ENCODE results near the gene CA4.

The CA4 gene

DNA sequence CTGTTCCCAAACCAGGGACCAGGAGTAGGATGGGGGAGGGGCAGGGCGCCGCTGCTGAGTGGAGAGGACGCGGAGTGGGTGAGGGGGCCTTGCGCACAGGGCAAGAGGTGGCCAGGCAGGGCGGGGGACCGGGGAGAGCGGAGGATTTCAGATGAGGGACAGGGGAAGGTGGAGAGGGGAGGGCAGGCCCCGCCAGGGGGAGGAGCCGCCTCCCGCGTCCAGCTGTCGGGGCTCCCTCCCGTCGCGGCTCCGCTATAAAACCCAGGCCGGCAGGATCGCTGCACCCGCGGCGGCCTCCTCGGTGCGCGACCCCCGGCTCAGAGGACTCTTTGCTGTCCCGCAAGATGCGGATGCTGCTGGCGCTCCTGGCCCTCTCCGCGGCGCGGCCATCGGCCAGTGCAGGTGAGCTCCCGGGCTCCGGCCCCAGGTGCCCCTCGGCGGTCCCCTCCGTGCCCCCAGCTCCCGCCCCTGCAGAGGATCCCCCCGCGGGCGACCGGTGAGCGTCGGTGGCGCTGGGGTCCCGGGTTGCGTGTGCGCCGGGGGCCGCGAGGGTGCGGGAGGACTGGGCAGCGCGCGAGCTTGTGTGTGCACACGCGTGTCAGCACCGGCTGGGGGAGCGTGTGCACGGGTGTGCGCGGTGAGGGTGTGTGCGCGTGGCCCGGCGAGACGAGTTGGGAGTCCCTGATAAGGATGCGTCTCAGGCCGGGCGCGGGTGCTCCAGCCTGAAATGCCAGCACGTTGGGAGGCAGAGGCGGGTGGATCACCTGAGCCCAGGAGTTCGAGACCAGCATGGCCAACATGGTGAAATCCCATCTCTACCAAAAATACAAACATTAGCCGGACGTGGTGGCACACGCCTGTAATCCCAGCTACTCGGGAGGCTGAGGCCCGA is at the start of gene CA4:
TSS of gene CA4 (plus strand) at position 283 of the 892 bp plus-strand sequence. CDS start at position 345, 62 bp downstream.
- in situ Hi-C loops (cut with MboI; ENCODE audit: low sequenced_read_pairs) = loop anchor here (25.0 kb wide), 2 partner anchors 262 to 487 kb away; partner anchors contain the start of gene CHCT1

DNA sequence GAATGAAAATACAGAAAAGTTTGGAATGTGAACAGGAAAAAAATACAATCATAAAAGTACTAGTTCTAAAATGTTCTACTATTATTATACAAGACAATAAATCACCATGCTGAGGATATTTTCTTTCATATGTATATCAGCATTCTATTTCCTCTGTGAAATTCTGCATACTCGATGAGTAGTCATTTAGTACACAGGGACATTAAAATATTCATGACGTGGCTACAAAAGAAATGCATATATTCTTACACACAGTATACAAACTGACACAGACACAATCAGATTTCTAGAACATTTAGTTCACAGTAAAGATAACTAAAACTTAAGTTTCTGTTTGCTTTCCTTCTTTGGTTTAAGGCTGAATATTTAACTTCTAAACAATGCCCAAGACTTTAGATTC is 49.2 kb upstream of the CA4 start:
- in situ Hi-C loops (cut with MboI; ENCODE audit: low sequenced_read_pairs) = loop anchor here (25.0 kb wide), 1 partner anchor 188 kb away; no protein-coding TSS in a partner anchor

DNA sequence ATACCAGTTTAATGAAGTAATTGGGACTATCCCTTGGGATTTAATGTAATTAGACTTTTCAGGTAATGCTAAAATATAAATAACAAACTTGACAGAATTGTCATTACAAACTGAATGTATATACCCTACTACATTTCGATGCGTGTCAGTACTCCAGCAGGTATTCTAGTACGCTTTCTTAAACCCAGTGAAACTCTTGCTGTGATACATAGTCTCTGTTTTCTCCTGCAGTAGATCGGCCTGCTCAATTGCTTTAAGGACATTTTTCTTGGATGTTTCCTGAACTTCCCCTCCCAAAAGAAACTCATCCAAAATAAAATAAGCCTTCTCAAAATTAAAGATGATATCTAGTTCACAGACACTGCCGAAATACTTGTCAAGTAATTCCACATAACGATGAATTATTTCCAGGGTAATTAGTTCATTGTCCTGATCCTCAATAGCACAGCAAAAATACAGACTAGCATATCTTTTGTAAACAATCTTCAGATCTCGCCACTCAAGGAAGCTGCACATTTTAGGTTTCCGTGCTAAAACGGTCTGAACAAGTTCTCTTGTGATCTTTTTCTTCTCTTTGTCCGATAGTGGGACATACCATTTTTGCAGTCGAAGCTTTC is 47.6 kb upstream of the CA4 start:
- in situ Hi-C loops (cut with MboI; ENCODE audit: low sequenced_read_pairs) = loop anchor here (25.0 kb wide), 1 partner anchor 190 kb away; no protein-coding TSS in a partner anchor

DNA sequence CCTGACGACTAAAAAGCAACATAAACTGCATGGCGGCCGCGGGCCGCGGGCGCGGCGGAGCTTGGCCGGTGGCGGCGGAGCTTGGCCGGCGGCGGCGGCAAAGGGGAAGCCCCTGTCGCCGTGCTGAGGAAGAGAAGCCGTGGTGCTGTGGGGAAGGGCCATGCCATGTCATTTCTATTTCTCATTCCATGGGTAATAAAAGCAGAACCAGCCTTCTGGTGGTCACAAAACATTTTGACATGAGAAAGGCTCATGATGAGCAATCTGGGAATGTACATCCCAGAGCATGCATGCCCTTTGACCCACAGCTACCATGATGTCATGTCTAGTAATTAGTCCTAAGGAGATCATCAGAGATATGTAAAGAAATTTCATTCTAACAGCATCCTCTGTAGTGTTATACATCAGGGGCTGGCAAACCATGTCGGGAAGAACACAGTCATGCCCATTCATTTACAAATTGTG is 47.1 kb upstream of the CA4 start:
- in situ Hi-C loops (cut with MboI; ENCODE audit: low sequenced_read_pairs) = loop anchor here (25.0 kb wide), 1 partner anchor 190 kb away; no protein-coding TSS in a partner anchor

DNA sequence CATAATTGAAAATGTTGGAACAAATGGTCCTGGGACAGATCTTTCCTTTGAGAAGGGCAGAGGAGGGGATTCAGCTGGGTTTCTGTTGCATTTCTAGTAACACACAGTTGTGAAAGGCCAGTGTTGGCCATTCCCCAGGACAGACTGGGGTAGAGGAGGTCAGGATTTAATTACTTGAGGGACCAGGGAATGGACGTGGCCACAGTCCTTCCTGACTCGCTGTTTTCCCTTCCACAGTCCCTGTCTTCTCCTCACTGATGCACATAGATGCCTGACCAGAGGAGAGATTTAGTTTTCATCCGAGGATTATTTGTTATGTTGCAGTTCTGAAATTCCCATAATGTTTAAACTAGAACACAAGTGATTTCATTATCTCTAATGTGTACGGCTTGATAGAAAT is 45.8 kb upstream of the CA4 start:
- in situ Hi-C loops (cut with MboI; ENCODE audit: low sequenced_read_pairs) = loop anchor here (25.0 kb wide), 1 partner anchor 192 kb away; no protein-coding TSS in a partner anchor

DNA sequence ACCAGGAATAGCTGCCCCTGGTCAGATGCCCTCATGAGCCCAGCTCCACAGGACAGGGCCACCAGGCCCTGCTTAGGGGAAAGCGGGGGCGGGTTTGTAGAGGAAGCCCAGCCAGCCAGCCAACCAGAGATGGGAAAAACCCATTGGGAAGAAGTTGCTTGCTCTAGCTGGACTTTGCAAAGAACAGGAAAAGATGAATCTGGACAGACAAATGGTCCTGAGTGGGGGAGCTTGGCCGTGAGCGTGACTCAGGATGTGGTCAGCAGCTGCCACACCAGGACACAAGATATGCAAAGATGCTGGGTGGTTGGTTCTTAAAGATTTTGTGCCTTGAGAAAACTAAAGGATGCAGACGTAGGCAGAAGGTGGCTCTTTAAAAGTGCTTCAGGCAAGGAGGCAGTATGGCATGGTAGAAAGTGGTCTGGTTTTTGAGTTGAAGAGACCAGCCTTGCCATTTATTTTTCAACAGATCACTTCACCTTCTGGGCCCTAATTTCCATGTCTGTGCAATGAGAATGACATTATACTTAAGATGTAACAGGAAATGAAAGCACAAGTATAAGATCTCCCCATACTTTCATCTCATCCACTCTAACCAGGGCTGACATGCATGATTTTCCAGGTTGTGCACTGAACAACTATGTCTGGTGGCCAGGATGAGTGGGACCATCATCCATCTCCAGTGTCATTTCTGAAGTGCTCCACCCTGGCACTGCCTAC is 43.3 kb upstream of the CA4 start:
- in situ Hi-C loops (cut with MboI; ENCODE audit: low sequenced_read_pairs) = loop anchor here (25.0 kb wide), 1 partner anchor 194 kb away; no protein-coding TSS in a partner anchor

DNA sequence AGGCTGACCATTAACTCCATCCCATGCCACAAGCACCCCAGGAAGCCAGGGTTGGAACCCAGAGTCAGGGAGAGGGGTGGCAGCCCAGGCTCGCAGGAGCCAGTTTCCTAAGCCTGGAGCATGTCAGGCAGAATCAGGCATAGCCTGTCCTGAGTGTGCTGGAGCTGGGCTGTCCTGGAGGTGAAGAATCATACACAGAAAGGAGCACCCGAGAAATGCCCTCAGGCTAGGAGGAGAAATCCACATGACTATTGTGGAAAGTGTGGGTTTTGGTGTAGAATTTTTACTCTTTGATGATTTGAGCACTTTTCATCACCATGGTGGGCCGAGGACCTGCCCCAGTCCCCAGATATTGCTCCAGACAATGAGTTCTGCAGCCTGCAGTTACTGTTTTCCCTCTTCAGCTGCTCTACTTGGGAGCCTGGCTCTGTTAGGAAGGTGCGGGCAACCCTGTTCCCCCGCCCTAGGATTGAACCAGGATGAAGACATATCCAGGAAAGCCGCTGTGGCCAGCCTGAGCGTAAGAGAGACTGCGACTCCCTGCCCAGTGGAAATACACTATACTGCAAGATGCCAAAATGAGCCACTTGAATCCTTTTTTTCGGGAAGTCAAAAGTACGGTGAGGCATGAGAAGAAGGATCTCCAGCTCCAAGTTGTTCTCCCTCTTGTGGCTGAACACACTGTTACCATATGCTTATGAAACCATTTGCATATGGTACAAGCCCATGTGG is 42.1 kb upstream of the CA4 start:
- in situ Hi-C loops (cut with MboI; ENCODE audit: low sequenced_read_pairs) = loop anchor here (25.0 kb wide), 1 partner anchor 195 kb away; no protein-coding TSS in a partner anchor

DNA sequence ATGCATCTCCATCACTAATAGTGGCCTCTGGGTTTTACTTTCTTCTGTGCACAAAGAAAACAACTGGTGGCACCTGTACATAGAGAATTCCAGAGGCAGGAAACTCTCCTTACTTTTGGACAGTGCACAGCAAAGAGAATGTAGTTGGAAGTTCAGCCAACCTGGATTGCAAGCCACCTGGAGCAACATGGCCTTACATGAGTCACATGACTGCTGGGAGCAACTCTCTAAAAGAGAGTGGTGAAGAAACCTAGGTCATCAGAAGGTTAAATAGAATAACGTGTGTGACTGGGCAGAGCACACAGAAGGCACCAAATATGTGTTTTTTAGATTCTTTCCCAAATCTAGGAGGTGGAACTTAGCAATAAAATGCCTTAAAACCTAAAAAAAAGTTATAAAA is 41.5 kb upstream of the CA4 start:
- in situ Hi-C loops (cut with MboI; ENCODE audit: low sequenced_read_pairs) = loop anchor here (25.0 kb wide), 1 partner anchor 196 kb away; no protein-coding TSS in a partner anchor

DNA sequence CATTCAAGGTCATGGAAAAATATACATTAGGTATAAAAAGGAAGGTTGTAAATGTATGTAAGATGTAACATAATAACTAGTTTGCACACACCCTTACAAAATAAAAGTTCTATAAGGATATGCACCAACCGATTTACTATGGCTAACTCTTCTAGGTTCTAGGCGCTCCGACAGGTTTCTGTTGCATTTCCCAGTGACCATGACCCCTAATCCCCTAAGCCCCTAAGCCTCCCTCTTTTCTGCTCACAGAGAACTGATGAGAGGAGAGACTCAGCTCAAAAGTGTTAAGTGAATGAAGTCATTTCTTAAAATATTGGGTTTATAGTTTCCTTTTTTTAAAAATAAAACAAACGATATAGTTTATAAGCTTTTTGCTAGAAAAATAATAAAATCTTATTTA is 41.1 kb upstream of the CA4 start:
- in situ Hi-C loops (cut with MboI; ENCODE audit: low sequenced_read_pairs) = loop anchor here (25.0 kb wide), 1 partner anchor 196 kb away; no protein-coding TSS in a partner anchor

DNA sequence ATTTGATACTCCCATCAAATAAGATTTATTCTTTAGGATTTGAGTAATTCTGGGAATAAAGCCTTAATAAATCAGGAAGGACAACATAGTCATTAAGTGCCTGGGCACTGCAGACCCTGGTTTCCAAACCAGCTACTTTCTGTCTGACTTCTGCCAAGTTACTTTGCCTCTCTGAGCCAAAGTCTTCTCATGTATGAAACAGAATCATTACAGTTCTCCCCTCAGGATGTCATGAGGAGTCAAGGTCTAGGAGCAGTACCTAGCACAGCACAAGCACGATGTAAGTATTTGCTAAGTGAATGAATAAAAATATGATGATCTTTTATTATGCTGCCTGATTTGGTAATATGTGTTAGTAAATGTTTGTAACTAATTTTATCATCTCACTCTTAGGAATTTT is 40.6 kb upstream of the CA4 start:
- in situ Hi-C loops (cut with MboI; ENCODE audit: low sequenced_read_pairs) = loop anchor here (25.0 kb wide), 1 partner anchor 197 kb away; no protein-coding TSS in a partner anchor

DNA sequence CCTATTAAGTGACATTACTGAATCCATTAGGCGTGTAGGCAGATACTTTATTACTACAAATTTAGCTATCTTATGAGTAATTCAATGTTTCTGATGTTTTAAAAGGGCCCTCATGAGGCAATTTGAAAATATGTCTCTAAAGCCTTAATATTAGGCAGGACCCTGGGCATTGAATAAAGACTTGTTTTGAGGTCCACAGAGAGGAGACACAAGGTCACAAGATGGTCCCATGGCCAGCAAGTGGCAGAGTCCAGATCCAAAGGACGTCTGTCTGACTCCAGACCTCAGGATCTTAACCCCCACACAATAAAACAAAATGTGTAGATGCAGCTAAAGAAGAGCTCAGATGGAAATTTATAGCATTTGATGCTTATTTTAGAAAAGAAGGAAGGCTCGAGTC is 39.2 kb upstream of the CA4 start:
- in situ Hi-C loops (cut with MboI; ENCODE audit: low sequenced_read_pairs) = loop anchor here (25.0 kb wide), 1 partner anchor 198 kb away; no protein-coding TSS in a partner anchor

DNA sequence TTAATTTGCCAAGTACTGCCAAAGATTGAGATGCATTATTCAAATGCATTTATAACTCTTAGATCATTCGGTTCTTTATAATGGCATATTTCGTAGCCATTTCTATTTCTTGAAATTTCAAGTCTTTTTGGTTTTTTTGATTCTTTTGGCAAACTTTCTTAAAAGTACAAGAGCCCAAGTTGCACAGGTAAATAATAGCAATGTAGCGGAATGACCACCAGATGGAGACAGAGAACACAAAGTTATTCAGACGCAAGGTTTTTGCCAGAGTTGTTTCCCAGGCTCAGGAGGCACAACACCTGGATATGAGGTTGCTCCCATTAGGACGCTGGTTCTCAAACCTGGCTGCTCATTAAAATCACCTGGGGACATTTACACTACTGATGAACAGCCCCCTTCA is 38.1 kb upstream of the CA4 start:
- in situ Hi-C loops (cut with MboI; ENCODE audit: low sequenced_read_pairs) = loop anchor here (25.0 kb wide), 1 partner anchor 199 kb away; no protein-coding TSS in a partner anchor

DNA sequence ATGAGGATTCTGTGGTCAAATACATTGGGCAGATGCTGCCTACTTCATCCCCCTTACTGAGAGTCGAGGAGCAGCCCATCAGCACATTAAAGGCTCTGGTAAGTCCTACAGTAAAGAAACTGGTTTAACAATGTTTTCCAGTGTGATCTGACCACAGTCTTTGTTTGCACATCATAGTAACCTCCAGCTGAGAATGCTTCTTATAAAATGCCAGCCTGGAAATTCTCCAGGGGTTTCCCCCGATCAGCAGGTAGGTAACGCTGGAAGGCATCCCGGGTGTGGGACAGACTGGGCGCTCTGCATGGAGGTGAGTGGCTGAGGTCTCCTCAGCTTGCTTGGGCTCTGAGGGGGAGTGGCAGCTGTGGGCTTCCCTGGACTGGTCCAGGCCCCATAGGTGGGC is 34.4 kb upstream of the CA4 start:
- in situ Hi-C loops (cut with MboI; ENCODE audit: low sequenced_read_pairs) = loop anchor here (25.0 kb wide), 1 partner anchor 203 kb away; no protein-coding TSS in a partner anchor

DNA sequence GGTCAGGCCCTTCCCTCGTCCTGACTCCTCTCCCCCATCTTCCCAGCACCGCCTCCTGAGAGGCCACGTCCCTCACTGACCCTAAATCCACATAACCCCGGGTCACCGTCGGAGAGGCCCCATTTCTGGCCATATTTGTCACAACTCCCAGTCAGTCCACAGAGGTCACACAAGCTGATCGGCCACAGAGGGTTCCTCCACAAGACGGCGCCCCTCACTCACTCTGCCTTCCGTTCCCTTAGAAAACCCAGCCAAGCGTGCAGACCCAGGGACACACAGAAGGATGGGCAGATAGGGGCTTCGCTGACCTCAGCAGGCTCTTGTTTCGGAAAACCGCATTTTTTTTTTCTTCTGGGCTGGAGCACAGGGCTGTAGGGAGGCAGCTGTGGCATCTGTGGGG is 33.6 kb upstream of the CA4 start:
- in situ Hi-C loops (cut with MboI; ENCODE audit: low sequenced_read_pairs) = loop anchor here (25.0 kb wide), 1 partner anchor 204 kb away; no protein-coding TSS in a partner anchor

DNA sequence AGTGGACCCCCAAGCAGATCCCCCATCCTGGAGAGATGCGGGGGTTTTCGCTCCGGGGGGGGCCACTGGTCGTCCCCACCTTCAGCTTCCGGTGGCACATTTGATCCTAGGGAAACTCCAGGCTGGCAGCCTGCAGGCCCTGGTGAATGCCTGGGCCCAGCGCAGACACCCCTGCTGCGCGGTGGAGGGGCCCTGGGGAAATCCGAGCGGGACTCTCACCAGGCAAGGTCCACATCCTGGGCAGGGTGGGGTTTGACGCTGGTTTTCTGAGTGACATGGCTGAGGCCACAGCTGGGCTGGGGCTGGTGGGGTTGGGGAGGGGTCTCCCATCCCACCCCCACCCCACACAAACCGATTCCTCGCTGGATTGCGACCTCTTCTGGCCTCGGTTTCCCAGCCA is 30.6 kb upstream of the CA4 start:
- in situ Hi-C loops (cut with MboI; ENCODE audit: low sequenced_read_pairs) = loop anchor here (25.0 kb wide), 1 partner anchor 207 kb away; no protein-coding TSS in a partner anchor

DNA sequence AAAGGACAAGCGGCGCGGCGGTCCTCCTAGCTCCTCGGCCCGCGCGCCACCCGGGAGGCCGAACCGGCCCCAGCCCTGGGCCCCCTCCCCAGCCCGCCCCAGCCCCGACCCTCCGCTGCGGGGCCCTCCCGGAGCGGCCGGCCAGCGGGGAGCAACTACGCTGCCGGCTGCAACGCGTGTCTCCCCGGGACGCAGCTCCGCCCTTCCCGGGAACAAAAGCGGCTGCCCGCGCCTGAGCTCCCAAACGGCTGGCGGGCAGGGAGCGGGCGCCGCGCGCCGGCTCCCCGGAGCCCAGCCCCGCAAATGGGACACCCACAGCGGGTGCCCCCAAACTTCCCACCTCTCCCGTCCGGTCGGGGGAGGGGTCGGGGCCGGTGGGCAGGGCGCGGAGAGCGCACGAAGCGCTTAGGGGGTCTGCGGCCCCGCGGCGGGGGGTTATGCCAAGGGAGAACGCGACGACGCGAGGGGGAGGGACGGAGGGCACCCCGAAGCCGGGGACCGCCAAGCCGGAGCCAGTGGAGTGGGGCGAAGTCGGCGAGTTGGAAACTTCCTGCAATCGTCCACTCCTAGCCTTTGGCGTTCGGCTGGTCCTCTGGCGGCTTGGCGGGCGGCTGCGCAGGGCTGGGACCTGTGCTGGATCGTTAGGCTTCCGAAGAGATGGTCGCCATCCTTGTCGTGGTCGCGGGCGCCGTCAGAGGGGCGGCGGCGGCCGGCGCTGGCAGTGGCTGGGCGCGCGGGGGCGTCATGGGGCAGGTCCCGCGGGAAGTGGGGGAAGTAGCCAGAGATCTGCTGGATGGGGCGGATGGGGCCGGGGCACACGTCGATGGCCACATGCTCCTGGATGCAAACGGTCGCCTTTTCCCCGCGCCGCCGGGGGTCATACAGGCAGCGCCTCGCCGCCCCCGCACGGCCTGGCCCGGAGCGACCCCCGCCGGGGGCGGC is 29.7 kb upstream of the CA4 start:
- in situ Hi-C loops (cut with MboI; ENCODE audit: low sequenced_read_pairs) = loop anchor here (25.0 kb wide), 1 partner anchor 208 kb away; no protein-coding TSS in a partner anchor

DNA sequence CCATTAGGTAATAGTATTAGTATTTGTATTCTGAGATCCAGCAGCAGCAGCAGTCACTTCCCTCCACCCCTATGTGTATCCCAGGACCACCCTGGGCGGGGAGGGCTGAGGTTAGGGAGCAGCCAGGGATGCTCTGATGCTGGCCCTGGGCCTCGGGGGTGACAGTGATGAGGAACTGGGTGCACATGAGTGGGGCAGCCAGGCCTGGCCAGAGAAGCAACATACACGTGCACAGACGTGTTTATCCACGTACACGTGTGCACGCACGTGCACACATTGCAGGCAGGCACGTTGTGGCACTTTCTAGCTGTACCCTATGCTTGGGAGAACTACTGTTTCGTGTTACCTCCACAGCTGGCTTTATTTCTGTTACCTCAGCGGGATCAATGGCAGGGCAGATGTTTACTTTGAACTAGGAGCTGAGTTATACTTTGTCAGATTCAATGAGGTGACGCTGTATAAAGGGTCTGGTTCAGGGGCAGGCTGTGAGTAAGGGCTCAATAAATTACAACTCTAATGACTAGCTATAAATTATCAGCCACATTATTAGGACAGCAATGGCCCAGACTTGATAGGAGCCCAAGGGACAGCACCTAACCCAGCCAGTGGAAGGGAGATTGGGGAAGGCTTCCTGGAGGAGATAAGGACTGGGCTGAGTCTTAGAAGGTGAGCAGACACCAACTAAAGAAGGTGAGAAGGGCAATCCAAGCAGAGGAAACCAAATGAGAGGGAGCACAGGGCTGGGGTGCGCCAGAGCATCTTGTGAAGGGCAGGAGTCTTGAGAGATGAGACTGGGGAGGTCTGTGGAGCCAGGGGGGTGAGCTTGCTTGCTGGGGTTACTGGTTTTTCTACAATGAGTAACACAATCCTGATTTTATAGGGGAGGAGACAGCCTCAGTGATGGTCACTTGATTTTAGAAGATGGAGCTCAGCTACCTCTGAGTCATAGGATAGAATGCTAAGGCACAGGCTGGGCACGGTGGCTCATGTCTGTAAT is 22.4 kb upstream of the CA4 start:
- in situ Hi-C loops (cut with MboI; ENCODE audit: low sequenced_read_pairs) = loop anchor here (25.0 kb wide), 2 partner anchors 285 to 510 kb away; partner anchors contain the start of gene CHCT1

Measured in HL-60/S4 treated with retinoic acid at 250 ng/mL for 4 days and 3 days (cell line).